Fibroblast of skin of right quadriceps (primary cell): ENCODE results near the gene PCNA.
A peak's percentile ranks its signal among the peaks of the same experiment; 100 is the strongest.
"Not testable (repeated sequence)": the region's sequence is repeated elsewhere in the genome, so short reads cannot be mapped to it uniquely, and the experiment has no call there.

ENCODE experiments used
- DNase-seq: peaks from one replicate; pipeline ENCODE4 v3.0.0-alpha.2; 2013

PCNA gene

DNA sequence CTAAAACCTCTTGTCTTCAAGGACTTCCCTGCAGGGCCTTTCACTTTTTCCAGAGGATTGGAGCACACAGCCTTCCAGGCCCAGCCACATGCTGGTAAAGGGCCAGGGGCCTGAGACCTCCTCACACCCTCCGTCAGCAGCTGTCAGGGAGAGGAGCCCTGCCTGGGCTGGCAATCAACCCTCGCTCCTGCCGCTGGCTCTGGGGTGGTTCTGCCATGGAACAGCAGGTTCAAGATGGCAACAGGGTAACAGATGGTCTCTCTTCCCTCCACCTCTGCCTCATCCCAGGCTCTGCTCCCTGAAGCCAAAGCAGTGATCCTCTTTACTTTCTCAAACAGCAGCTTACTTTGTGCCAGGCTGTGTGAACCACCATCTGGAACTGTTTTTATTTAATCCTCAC, 23.8 kb downstream of the PCNA start:
- no peak for DNase-seq

DNA sequence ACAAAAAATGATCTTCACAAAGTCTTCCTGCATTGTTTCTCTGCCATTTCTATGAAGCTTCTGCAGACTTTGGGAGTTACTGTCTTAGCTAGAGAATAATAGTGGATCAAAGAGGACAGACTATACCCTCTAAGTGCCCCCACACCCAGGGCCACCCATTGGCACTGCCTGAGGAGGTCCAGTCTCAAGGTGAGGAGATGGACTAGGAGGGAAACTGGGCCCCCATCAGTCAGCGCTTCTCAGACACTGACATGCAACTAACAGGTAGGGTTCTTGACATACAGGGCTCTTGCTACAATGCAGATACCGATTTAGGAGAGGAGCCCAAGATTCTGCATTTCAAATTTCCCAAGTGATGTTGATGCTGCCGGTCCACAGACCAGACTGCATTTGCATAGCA, 24.3 kb downstream of the PCNA start:
- no peak for DNase-seq

DNA sequence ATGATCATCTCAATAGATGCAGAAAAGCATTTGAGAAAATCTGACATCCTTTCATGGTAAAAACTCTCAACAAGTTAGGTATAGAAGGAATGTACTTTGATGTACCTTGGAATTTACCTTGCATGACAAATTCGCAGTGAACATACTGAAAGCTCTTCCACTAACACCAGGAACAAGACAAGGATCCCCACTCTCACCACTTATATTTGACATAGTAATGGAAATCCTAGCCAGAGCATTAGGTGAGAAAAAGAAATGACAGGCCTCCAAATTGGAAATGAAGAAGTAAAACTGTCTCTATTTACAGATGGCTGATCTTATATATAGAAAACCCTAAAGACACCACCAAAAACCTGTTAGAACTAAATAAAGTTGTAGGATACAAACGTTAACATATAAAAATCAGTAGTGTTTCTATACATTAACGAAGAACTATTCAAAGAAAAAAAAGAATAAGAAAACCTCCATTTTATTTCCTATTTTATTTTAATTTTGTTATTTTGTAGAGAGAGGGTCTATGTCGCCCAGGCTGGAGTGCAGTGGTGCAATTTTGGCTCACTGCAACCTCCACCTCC, 26.9 kb downstream of the PCNA start:
- no peak for DNase-seq

DNA sequence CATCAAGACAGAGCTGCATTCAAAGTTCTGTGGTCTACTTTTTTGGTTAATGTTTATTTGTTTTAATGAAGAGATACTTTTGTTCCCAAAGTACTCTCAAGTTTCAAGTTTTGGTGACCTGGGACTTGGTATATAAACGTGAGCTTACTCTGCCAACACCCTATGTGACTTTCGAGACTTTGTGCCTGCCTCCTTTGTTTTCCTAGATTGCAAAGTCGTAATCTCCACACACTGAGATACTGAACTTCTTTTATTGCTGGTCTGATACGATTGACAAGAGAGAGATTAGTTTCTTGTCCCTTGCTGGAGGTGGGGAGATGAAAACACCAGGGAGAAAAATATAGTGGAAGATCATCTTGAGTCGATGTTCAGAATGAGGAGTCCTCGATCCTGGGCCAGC, 27.9 kb downstream of the PCNA start:
- DNase-seq, result no peak

DNA sequence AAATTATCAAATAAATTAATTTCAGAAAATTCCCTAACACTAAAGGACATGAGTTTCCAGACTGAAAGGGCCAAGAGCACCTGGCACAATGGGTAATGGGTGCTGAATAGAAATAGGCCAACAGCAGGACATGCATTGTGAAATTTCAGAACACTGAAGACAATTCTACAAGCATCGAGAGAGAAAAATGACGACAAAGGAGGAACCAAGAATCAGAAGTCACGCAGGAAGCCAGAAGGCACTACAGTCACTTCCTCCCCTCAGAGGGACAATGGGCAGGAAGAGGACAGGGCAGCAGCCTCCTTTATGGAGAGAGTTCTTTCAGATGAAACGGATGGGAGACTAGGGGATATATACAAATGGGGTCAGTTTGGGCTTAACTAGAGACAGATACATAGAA, 29.6 kb downstream of the PCNA start:
- no peak for DNase-seq

DNA sequence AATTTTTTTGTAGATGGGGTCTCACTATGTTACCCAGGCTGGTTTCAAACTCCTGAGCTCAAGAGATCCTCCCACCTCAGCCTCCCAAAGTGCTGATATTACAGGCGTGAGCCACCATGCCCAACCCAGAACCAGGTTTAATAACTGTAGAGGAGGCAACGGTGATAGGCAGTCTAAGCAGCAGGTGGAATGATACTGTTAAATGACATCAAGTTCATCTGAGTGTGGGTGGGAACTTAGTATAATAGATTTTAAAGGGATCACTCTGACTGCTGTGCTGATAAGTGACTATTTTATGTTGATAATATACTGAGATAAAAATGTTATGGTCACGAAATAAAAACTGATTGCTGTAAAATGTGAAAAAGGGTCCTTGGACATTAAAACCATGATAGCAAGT, 31.1 kb downstream of the PCNA start:
- DNase-seq, result no peak

DNA sequence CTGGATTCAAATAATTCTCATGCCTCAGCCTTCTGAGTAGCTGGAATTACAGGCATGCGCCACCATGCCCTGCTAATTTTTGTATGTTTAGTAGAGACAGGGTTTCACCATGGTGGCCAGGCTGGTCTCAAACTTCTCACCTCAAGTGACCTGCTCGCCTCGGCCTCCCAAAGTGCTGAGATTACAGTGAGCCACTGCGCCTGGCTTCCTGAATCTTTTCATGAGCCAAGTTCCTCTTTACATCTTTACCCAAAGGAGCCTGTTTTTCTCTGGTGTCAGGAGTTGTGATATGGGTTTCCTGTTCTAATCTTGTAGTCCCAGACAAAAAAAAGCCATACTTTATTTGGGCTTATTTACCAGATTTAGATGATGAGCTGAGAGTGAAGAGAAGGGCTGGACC, 34.4 kb downstream of the PCNA start:
- DNase-seq, result no peak

DNA sequence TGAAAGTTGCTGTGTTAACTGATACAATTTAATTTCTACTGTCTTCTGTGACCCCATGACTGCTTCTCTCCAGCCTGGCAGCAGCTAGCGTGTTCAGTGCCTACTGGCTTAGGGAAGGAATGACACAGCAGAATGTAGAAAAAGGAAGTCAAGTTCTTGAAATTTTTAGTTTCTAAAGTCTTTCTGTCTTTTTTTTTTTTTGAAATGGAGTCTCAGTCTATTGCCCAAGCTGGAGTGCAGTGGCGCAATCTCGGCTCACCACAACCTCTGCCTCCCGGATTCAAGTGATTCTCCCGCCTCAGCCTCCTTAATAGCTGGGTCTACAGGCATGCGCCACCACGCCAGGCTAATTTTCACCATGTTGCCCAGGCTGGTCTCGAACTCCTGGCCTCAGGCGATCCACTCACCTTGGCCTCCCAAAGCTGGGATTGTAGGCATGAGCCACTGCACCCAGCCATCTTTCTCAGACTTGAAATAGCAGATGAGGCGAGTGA, 39.3 kb downstream of the PCNA start:
- DNase-seq, result peak; percentile 23

DNA sequence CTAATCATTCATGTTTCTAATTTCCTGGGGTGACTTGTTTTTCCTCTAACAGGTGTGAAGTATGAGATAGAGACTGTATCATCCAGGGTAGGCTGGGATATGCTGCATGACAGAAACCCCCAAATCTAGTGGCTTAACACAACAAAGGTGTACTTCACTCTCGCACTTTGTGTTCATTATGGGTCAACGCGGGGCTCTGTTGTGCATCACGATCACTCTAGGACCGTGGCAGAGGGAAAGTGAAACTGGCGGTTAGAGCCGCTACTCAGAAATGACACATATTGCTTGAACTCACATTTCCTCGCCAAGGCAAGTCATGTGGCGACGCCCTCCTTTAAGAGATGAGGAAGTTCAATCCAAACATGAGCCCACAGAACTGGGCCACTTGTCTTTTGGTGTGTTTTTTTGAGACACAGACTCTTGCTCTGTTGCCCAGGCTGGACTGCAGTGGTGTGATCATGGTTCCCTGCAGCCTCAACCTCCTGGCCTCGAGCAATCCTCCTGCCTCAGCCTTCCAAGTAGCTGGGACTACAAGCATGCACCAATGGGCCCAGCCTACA, 41.3 kb downstream of the PCNA start:
- DNase-seq, result no peak

DNA sequence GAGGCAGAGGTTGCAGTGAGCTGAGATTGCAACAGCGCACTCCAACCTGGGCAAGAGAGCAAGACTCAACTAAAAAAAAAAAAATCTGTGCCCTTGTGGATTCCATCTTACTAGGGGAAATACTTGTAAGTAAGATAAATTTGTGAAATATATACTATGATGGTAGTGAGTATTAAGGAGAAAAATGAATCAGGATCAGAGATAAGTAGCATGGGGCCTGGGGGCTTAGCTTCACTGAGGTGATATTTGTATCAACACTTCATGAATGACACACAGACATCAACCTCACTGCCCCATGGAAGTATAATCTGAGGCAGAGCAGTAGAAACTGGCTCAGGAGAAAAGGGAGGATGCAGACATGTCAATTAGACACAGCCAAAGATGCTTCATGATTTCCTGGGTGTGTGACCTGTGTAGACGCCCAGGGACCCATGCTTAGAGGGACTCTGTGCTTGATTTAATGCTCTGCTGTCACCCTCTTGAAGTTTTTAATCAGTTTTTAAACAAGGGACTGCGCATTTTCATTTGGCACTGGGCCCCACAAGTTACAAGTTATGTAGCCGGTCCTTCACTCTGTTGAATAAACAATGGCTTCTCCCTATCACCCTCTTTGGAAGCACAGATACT, 41.9 kb downstream of the PCNA start:
- DNase-seq, result no peak

DNA sequence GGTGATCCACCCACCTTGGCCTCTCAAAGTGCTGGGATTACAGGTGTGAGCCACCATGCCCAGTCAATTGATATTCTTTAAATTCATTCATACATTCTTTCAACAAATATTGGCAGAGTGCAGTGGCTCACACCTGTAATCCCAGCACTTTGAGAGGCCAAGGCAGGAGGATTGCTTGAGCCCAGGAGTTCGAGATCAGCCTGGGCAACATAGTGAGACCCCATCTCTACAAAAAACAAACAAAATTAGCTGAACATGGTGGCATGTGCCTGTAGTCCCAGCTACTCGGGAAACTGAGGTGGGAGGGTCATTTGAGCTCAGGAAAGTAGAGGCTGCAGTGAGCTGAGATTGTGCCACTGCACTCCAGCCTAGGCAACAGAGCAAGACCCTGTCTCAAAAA, 42.8 kb downstream of the PCNA start:
- not testable (repeated sequence) for DNase-seq

DNA sequence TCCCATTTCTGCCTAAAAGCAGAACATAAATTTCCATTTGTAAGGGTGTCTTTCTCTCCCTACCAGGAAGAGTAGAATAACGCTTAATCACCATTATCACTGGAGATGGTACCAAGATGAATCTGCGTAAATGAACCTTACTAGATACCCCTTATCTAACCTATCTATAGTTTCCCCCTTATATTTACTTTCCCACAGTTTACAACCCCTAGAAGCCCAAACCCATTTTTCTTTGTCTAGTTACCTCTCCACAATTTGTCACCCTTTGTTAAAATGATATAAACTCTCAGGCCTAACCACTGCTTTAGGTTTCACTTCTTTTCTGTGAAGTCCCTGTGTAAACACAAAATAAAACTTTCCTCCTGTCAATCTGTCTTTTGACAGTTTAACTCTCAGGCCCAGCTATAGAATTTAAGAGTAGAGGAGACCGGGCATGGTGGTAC, 45.5 kb downstream of the PCNA start:
- no peak for DNase-seq

DNA sequence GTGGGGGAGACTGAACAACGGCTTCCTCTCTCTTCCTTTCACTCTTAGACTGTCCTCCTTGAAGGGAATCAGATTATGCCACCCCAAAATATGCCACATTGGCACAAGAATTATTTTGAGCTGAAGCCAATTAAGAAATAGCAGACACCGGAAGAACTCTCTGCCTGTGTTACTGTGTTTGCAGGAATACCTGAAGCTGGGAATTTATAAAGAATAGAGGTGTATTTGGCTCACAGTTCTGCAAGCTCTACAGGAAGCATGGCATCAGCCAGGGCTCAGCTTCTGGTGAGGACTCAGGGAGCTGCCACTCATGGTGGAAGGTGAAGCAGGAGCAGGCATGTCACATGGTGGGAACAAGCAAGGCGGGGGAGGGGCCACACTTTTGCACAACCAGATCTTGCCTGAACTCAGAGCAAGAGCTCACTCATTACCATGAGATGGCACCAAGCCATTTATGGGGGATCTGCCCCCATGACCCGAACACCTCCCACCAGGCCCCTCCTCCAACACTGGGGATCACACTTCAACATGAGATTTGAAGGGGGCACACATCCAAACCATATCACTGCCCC, 46.0 kb downstream of the PCNA start:
- no peak for DNase-seq

DNA sequence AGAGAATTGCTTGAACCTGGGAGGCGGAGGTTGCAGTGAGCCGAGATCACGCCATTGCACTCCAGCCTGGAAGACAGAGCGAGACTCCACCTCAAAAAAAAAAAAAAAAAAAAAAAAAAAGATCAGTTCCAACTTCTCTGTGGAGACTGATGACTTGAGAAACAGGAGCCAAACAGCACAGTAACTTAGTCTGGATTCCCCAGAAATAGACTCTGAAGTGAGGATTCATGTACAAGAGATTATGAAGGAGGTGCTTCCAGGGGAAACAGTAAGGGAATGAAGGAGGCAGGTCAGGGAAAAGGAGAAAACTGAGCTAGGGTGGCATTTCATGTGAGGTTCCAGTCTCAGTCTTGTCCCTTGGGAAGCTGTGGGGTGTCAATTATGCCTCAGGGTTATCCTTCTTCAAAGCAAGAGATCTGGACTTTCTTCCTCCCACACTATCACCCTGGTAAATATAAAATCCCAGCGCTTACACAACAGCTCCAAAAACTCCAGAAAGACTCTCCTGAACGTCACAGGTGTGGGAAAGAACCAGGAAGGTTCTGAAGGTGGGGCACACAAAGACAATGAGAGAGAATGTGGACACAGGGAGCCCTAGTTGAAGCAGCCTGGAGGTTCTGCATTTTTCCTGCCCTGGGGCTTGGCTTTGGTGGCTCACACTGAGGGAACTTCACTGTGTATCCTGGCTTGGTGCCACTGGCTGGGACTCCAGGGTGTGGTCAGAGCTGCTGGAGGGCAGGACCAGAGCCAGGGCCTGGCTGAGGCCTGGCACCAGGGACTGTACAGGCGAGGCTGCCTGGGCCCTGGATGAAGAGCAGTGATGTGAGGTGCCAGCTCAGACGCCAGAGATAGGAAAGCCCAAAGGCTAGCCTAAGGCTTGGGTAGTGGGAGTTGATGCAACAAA, 46.8 kb downstream of the PCNA start:
- no peak for DNase-seq

DNA sequence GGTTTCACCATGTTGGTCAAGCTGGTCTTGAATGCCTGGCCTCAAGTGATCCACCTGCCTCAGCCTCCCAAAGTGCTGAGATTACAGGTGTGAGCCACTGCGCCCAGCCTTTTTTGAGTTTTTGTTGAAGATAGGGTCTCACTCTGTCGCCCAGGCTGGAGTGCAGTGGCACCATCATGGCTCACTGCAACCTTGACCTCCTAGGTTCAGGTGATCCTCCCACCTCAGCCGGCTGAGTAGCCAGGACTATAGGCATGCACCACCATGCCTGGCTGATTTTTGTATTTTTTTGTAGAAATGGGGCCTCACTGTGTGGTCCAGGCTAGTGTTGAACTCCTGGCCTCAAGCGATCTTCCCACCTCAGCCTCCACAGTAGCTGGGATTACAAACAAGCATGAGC, 47.8 kb downstream of the PCNA start:
- DNase-seq, result not testable (repeated sequence)

DNA sequence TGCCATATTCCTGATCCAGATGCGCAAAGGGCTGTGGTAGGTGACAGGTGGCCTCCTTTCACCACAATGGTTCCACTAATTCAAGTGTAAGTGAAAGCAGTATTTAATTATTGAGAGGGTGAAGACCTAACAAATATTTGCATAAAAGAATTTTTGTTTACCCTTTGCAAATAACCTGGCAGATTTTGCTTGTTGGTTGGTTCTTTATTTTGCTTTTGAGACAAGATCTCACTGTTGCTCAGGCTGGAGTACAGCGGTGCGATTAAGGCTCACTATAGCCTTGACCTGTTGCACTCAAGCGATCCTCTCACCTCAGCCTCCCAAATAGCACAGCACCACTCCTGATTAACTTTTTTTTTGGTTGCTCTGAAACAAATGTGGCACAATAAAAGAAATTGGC, 49.2 kb downstream of the PCNA start:
- DNase-seq, result no peak

DNA sequence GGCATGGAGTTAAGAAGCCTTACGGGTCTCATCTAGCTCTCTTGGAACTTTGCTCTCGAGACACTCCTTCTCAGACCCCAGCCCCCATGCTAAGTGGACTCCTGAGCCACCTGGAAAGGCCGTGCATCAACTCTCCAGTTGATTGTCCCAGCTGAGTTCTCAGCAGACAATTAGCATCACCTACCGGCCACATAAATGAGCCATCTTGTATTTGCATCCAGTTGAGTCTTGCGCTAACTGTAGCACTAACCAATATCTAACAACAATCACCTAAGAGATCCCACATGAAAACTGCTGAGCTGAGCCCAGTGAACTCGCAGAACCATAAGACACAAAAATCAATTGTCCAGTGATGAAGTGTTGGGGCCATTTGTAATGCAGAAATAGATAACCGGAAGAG, 49.7 kb downstream of the PCNA start:
- DNase-seq, result no peak

DNA sequence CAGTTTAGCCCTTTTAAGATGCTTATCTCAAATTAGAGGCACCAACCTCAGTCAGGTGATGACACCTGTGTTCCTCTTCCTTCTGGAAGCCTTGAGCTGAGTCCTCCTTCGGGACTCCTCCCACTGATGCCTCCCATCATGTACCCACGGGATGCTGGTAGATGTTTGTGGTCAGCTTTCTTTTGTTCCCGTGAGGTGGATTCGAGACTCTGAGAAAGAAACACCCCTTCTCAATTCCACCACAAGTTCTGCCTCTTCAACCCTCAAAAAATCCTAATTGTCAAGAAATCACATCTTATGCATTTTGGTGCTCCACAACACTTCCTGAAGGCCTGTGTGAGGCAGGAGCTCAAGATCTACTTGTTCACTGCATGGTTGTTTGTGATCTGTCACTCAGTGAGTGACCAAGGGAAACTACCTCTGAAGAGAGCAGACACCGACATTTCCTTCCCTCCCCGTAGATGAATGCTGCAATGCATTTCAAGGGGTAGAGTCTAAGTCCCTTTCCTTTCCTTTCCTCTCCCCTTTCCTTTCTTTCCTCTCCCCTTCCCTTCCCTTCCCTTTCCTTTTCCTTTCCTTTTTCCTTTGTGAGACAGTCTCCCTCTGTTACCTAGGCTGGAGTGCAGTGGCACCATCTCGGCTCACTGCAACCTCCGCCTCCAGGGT, 50.5 kb downstream of the PCNA start:
- no peak for DNase-seq

DNA sequence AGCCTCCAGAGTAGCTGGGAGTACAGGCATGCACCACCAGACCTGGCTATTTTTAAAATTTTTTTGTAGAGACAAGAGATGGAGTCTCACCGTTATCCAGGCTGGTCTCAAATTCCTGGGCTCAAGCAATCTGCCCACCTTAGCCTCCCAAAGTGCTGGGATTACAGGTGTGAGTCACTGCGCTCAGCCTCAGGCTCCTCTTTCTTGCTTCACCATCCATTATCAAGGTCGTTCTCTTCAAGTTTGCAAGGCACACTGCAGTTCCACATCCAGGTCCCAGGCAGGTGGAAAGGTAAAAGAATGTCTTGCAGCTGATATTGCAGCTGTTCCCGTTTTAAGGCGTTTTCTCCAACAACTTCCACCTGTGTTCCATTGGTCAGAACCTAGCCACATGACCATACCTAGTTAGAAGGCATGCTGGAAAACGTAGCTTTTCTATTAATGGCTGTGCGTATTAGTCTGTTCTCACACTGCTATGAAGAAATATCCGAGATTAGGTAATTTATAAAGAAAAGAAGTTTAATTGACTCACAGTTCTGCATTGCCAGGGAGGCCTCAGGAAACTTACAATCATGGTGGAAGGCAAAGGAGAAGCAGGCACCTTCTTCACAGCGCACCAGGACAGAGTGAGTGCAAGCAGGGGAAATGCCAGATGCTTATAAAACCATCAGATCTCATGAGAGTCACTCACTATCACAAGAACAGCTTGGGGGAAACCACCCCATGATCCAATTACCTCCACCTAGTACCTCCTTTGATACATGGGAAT, 51.7 kb downstream of the PCNA start:
- DNase-seq, result no peak

DNA sequence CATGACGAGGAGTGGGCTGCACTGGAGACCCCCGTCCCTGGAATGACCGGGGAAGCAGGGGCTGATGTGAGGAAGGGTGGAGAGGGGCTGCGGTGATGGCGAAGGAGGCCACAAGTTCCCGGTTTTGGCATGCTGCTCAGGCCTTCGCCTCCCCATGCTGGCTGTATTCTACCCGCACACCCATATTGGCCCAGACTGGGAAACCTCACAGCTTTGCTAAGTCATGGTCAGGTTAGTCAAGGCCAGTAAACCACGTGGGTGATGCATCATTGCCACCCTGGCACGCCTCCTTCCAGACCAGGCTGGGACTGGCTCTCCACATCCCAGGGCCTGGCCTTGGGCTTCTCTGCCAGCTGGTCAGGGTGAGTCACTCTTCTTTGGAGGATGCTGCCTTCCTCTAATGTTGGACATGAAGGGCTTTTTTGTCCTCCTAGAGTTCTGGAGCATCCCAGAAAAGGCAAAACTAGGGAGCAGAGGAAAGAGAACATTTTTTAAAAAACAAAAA, 53.8 kb downstream of the PCNA start:
- peak; percentile 84 for DNase-seq

DNA sequence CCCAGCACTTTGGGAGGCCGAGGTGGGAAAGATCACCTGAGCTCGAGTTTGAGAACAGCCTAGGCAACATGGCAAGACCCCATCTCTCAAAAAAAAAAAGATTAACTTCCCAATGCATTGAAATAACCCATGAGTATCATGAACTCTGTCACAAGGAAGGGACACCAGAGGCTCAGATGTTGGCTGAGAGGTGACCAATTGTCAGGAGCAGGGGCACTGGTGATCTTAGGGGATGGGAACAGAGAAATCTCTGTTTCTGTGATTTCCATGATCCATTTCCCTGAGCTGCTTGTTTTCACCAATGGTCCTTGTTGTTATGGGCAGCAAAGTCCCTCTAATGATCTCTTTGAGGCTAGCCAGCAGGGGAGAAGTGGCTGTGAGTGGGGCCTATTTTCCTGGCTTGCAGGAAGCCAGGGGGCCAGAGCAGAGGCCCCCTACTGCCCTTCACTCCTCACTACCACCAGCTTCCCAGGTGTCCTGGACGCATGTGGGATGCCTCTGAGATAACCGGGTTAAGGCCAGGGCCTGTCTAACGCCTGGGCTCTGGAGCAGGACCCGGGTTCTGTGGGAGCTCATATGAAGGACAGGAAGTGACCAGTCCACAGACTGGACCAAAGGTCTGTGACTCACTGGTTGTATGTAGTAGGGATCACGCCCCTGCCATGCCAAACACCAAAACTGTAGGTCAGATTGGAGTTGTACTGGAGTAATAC, 54.4 kb downstream of the PCNA start:
- DNase-seq, result no peak
